22Rv1 (cell line): Measurements from ENCODE around the gene COG5.

ENCODE experiments used
- H3K27ac ChIP-seq: fragments of 450-650 bp; 2 replicates; pipeline ENCODE4 v1.5.1; 2017
- ZFX ChIP-seq: fragments of 450-650 bp; IDR thresholded peaks from 2 replicates; pipeline ENCODE4 v1.6.1; 2017; ENCODE audit warnings: antibody characterized with exemption, borderline replicate concordance
- TF ChIP-seq, protein P1 (sequence below): fragments of 450-650 bp; IDR thresholded peaks from 2 replicates; pipeline ENCODE4 v1.5.1; 2017; ENCODE audit warnings: mild to moderate bottlenecking

Gene COG5

DNA sequence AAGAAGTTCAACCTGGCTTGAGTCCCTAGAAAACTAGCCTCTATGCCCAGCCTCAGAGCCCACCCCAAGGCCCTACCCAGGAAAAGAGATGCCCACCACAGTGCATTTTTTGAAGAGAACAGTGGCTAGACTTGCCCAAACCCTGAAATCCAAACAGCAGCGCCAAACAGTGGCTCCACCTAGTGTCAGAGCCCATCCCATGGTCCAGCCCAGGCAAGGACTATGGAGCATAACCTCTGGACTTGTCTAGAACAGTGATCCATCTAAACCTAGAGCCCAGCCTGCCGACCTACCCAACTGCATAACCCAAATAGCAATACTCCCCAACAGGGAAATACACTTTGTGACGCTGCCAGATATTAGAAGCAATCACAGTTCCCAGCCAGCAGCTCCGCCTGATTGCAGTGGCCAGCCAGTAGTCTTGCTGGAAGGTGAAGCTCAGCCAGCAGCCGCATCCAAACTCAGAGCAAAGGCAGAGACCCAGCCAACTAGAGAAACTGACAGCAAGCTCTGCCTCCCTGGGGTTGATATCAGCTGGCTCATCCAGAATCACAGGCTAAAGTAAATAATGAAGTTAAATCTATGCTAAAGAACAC lies 350.4 kb downstream of the COG5 start:
- H3K27ac ChIP-seq: no peak overlapping the region
- no peak for TF ChIP-seq ZFX
- TF ChIP-seq, protein P1, sequence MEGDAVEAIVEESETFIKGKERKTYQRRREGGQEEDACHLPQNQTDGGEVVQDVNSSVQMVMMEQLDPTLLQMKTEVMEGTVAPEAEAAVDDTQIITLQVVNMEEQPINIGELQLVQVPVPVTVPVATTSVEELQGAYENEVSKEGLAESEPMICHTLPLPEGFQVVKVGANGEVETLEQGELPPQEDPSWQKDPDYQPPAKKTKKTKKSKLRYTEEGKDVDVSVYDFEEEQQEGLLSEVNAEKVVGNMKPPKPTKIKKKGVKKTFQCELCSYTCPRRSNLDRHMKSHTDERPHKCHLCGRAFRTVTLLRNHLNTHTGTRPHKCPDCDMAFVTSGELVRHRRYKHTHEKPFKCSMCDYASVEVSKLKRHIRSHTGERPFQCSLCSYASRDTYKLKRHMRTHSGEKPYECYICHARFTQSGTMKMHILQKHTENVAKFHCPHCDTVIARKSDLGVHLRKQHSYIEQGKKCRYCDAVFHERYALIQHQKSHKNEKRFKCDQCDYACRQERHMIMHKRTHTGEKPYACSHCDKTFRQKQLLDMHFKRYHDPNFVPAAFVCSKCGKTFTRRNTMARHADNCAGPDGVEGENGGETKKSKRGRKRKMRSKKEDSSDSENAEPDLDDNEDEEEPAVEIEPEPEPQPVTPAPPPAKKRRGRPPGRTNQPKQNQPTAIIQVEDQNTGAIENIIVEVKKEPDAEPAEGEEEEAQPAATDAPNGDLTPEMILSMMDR: peak; percentile 27

GRCh38 chr7:107212725-107213124 lies 351.0 kb downstream of the COG5 start:
- no peak overlapping the region for H3K27ac ChIP-seq
- no peak for TF ChIP-seq ZFX
- TF ChIP-seq, protein P1: no peak

- TF ChIP-seq, protein P1: no peak
- TF ChIP-seq ZFX: no peak
- H3K27ac ChIP-seq: no peak overlapping the region
These were observed 353.3 kb downstream of the COG5 start for GRCh38 chr7:107210400-107210799.

DNA sequence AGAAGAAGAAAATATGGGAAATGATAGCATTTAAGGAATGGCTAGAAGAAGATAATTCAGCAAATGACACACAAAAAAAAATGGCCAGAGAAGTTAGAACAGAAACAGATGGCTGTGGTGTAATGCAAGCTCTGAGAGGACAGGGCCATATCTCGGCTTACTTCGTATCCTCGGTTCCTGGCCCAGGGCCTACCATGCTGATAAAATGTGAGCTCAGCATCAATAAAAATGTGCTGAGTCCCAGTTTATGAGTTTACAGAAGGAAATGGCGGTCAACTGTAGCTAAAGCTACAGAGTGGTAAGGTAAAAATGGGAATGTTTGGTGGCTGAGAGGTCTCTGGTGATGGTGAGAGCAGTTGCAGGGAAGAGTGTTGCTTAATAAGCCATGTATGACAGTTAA lies 354.2 kb downstream of the COG5 start:
- 0 out of 2 replicates have a peak overlapping the region, but pooled peaks have one; percentile 12 for H3K27ac ChIP-seq
- no peak for TF ChIP-seq ZFX
- TF ChIP-seq, protein P1: no peak

GRCh38 chr7:107208563-107208962 lies 355.2 kb downstream of the COG5 start:
- TF ChIP-seq, protein P1: no peak
- no peak for TF ChIP-seq ZFX
- no peak overlapping the region for H3K27ac ChIP-seq

DNA sequence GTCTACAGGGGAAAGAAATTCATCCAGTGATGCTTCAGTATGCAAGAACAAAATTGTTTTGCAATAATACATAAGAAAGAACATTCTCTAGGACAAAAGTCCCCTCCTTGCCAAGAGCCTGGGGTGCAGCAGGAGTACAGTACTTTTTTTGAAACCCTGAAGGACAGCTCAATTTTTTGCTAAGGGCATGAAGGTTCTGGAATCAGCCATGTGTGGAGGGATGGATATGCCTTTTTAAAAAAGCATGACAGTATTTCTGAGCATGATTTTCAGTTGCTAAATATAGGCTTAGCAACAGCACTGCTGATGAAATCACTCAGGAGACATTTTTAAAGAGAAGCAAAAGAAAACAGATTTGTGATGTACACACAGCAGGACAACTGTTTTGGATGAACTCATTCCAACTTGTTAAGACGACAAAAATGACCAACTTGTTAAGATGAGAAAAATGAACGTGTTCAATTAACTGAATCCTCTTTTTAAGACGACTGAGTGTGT lies 355.6 kb downstream of the COG5 start:
- H3K27ac ChIP-seq: no peak overlapping the region
- TF ChIP-seq ZFX: no peak
- TF ChIP-seq, protein P1: no peak

GRCh38 chr7:107207459-107207858 lies 356.3 kb downstream of the COG5 start:
- TF ChIP-seq, protein P1: no peak
- no peak for TF ChIP-seq ZFX
- H3K27ac ChIP-seq: no peak overlapping the region
